Measurements from ENCODE around the gene NFATC3.
A peak's percentile ranks its signal among the peaks of the same experiment; 100 is the strongest.

Gene NFATC3

GRCh38 chr16:68246666-68247065 lies 161.5 kb downstream of the NFATC3 start:
- H3K4me2 ChIP-seq (ENCODE audit: low read length), result peak overlapping the region; percentile 91
- no peaks in the 10 kb centered on the region for H3K27me3 ChIP-seq (ENCODE audit: control insufficient read depth, insufficient read depth, low read length)
- no peak overlapping the region for H3K9ac ChIP-seq (ENCODE audit: low read depth, low read length)
- H3K36me3 ChIP-seq (ENCODE audit: insufficient read depth, low read length), result peaks cover 12% of the 10 kb centered on the region
- peaks cover 21% of the 10 kb centered on the region for H3K4me1 ChIP-seq (ENCODE audit: control insufficient read depth, insufficient read depth, low read length)
- H3K4me3 ChIP-seq (ENCODE audit: low read length), result no peak overlapping the region
- no peaks in the 10 kb centered on the region for H3K9me3 ChIP-seq (replicated peaks; ENCODE audit: low read length)

GRCh38 chr16:68247400-68247799 lies 162.2 kb downstream of the NFATC3 start:
- H3K4me2 ChIP-seq (ENCODE audit: low read length), result no peak overlapping the region
- H3K4me3 ChIP-seq (ENCODE audit: low read length), result no peak overlapping the region
- peaks cover 17% of the 10 kb centered on the region for H3K36me3 ChIP-seq (ENCODE audit: insufficient read depth, low read length)
- no peak overlapping the region for H3K9ac ChIP-seq (ENCODE audit: low read depth, low read length)
- no peaks in the 10 kb centered on the region for H3K27me3 ChIP-seq (ENCODE audit: control insufficient read depth, insufficient read depth, low read length)
- peaks cover 21% of the 10 kb centered on the region for H3K4me1 ChIP-seq (ENCODE audit: control insufficient read depth, insufficient read depth, low read length)
- no peaks in the 10 kb centered on the region for H3K9me3 ChIP-seq (replicated peaks; ENCODE audit: low read length)

- no peak overlapping the region for H3K9ac ChIP-seq (ENCODE audit: low read depth, low read length)
- H3K4me3 ChIP-seq (ENCODE audit: low read length), result no peak overlapping the region
- no peaks in the 10 kb centered on the region for H3K27me3 ChIP-seq (ENCODE audit: control insufficient read depth, insufficient read depth, low read length)
- H3K4me1 ChIP-seq (ENCODE audit: control insufficient read depth, insufficient read depth, low read length), result peaks cover 21% of the 10 kb centered on the region
- H3K36me3 ChIP-seq (ENCODE audit: insufficient read depth, low read length), result peaks cover 20% of the 10 kb centered on the region
- H3K9me3 ChIP-seq (replicated peaks; ENCODE audit: low read length), result no peaks in the 10 kb centered on the region
- no peak overlapping the region for H3K4me2 ChIP-seq (ENCODE audit: low read length)
These were observed 162.8 kb downstream of the NFATC3 start for GRCh38 chr16:68247932-68248331.

GRCh38 chr16:68249371-68249770 lies 164.2 kb downstream of the NFATC3 start:
- Histone ChIP-seq H3K36me3 (ENCODE audit: insufficient read depth, low read length) (peaks cover 24% of the 10 kb centered on the region), H3K27me3 (ENCODE audit: control insufficient read depth, insufficient read depth, low read length) (no peaks in the 10 kb centered on the region), H3K4me1 (ENCODE audit: control insufficient read depth, insufficient read depth, low read length) (peaks cover 18% of the 10 kb centered on the region), H3K4me2 (ENCODE audit: low read length) (no peak overlapping the region), H3K9ac (ENCODE audit: low read depth, low read length) (no peak overlapping the region), H3K4me3 (ENCODE audit: low read length) (no peak overlapping the region), H3K9me3 (replicated peaks; ENCODE audit: low read length) (no peaks in the 10 kb centered on the region)

GRCh38 chr16:68250951-68251350 lies 165.8 kb downstream of the NFATC3 start:
- Histone ChIP-seq H3K4me3 (ENCODE audit: low read length) (no peak overlapping the region), H3K4me2 (ENCODE audit: low read length) (no peak overlapping the region), H3K9me3 (replicated peaks; ENCODE audit: low read length) (no peaks in the 10 kb centered on the region), H3K36me3 (ENCODE audit: insufficient read depth, low read length) (peaks cover 36% of the 10 kb centered on the region), H3K27me3 (ENCODE audit: control insufficient read depth, insufficient read depth, low read length) (no peaks in the 10 kb centered on the region), H3K9ac (ENCODE audit: low read depth, low read length) (no peak overlapping the region), H3K4me1 (ENCODE audit: control insufficient read depth, insufficient read depth, low read length) (peaks cover 10% of the 10 kb centered on the region)

GRCh38 chr16:68251832-68252231 lies 166.7 kb downstream of the NFATC3 start:
- no peaks in the 10 kb centered on the region for H3K27me3 ChIP-seq (ENCODE audit: control insufficient read depth, insufficient read depth, low read length)
- H3K36me3 ChIP-seq (ENCODE audit: insufficient read depth, low read length), result peaks cover 40% of the 10 kb centered on the region

GRCh38 chr16:68252383-68252782 lies 167.2 kb downstream of the NFATC3 start:
- Histone ChIP-seq H3K9me3 (replicated peaks; ENCODE audit: low read length) (no peaks in the 10 kb centered on the region), H3K4me2 (ENCODE audit: low read length) (no peak overlapping the region), H3K4me1 (ENCODE audit: control insufficient read depth, insufficient read depth, low read length) (peaks cover 4% of the 10 kb centered on the region), H3K9ac (ENCODE audit: low read depth, low read length) (no peak overlapping the region), H3K36me3 (ENCODE audit: insufficient read depth, low read length) (peaks cover 40% of the 10 kb centered on the region), H3K27me3 (ENCODE audit: control insufficient read depth, insufficient read depth, low read length) (no peaks in the 10 kb centered on the region), H3K4me3 (ENCODE audit: low read length) (no peak overlapping the region)

More at GRCh38 chr16:68251832-68252231, 166.7 kb downstream of the NFATC3 start:
- Histone ChIP-seq H3K4me2 (ENCODE audit: low read length) (no peak overlapping the region), H3K4me3 (ENCODE audit: low read length) (no peak overlapping the region), H3K9me3 (replicated peaks; ENCODE audit: low read length) (no peaks in the 10 kb centered on the region), H3K4me1 (ENCODE audit: control insufficient read depth, insufficient read depth, low read length) (peaks cover 2% of the 10 kb centered on the region), H3K9ac (ENCODE audit: low read depth, low read length) (no peak overlapping the region)

GRCh38 chr16:68253721-68254120 lies 168.6 kb downstream of the NFATC3 start:
- Histone ChIP-seq H3K9ac (ENCODE audit: low read depth, low read length) (no peak overlapping the region), H3K4me2 (ENCODE audit: low read length) (no peak overlapping the region), H3K36me3 (ENCODE audit: insufficient read depth, low read length) (peaks cover 40% of the 10 kb centered on the region), H3K27me3 (ENCODE audit: control insufficient read depth, insufficient read depth, low read length) (no peaks in the 10 kb centered on the region), H3K4me3 (ENCODE audit: low read length) (no peak overlapping the region), H3K9me3 (replicated peaks; ENCODE audit: low read length) (no peaks in the 10 kb centered on the region), H3K4me1 (ENCODE audit: control insufficient read depth, insufficient read depth, low read length) (peaks cover 16% of the 10 kb centered on the region)

GRCh38 chr16:68255712-68256111 lies 170.5 kb downstream of the NFATC3 start:
- Histone ChIP-seq H3K9ac (ENCODE audit: low read depth, low read length) (no peak overlapping the region), H3K4me1 (ENCODE audit: control insufficient read depth, insufficient read depth, low read length) (peaks cover 17% of the 10 kb centered on the region), H3K4me3 (ENCODE audit: low read length) (no peak overlapping the region), H3K4me2 (ENCODE audit: low read length) (no peak overlapping the region), H3K27me3 (ENCODE audit: control insufficient read depth, insufficient read depth, low read length) (no peaks in the 10 kb centered on the region), H3K9me3 (replicated peaks; ENCODE audit: low read length) (no peaks in the 10 kb centered on the region), H3K36me3 (ENCODE audit: insufficient read depth, low read length) (peaks cover 51% of the 10 kb centered on the region)

GRCh38 chr16:68257251-68257905 lies 172.2 kb downstream of the NFATC3 start:
- Histone ChIP-seq H3K36me3 (ENCODE audit: insufficient read depth, low read length) (peaks cover 40% of the 10 kb centered on the region), H3K4me2 (ENCODE audit: low read length) (peak overlapping the region; percentile 48), H3K4me1 (ENCODE audit: control insufficient read depth, insufficient read depth, low read length) (peaks cover 17% of the 10 kb centered on the region), H3K9me3 (replicated peaks; ENCODE audit: low read length) (no peaks in the 10 kb centered on the region), H3K4me3 (ENCODE audit: low read length) (no peak overlapping the region), H3K9ac (ENCODE audit: low read depth, low read length) (peak overlapping the region; percentile 57), H3K27me3 (ENCODE audit: control insufficient read depth, insufficient read depth, low read length) (no peaks in the 10 kb centered on the region)

- H3K4me2 ChIP-seq (ENCODE audit: low read length), result peak overlapping the region; percentile 48
- H3K9ac ChIP-seq (ENCODE audit: low read depth, low read length), result peak overlapping the region; percentile 57
- no peaks in the 10 kb centered on the region for H3K9me3 ChIP-seq (replicated peaks; ENCODE audit: low read length)
- H3K4me1 ChIP-seq (ENCODE audit: control insufficient read depth, insufficient read depth, low read length), result peaks cover 18% of the 10 kb centered on the region
- no peaks in the 10 kb centered on the region for H3K27me3 ChIP-seq (ENCODE audit: control insufficient read depth, insufficient read depth, low read length)
- no peak overlapping the region for H3K4me3 ChIP-seq (ENCODE audit: low read length)
- H3K36me3 ChIP-seq (ENCODE audit: insufficient read depth, low read length), result peaks cover 36% of the 10 kb centered on the region
These were observed 173.0 kb downstream of the NFATC3 start for GRCh38 chr16:68257906-68258800.

Measured in skeletal muscle satellite cell (primary cell).